GM13977 (cell line): Measurements from ENCODE around the gene TYR.
"Not testable (repeated sequence)": the region's sequence is repeated elsewhere in the genome, so short reads cannot be mapped to it uniquely, and the experiment has no call there.

ENCODE experiments used
- DNase-seq: peaks from one replicate; pipeline ENCODE4 v3.0.0; 2012; ENCODE audit warnings: low spot score
- in situ Hi-C: fragments of 300-500 bp; cut with MboI; formaldehyde crosslinking; loops from one replicate; pipeline ENCODE4 v1.12.0; 2022; ENCODE audit warnings: low sequenced_read_pairs, low pct_unique_long_range_greater_than_20kb, mixed read lengths, inconsistent platforms; ENCODE audit not compliant: unreplicated experiment

The TYR gene

DNA sequence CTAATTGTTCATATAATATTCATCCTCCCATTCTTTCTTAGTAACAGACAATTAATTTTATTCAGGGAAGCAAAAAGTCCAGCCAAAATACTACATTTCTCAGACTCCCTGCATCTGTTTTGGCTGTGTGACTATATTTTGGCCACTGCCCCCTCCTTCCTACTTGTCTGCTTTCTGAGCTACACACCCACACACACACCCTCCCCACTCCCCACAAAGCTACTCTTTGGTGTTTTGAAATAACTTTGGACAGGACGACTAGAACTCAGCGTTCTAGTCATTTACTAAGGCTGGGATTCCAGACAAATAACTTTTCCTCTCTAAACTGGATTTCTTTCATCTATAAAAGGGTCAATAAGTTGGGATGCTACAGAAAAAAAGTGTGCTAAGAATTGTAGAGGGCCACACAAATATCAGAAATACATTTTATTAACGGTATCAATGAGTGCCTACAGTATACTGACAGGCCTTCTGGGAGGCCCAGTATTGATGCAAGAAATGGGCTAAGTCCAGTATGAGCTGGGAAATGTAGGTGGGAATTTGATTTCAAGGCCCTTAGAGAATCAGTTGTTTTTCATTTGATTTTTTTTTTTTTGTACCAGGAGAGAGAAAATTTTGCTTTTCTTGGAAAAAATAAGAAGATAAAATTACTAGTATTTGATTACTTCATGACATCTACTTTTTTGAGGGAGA, 165.4 kb downstream of the TYR start:
- DNase-seq, in situ Hi-C loops: not testable (repeated sequence)
